ENCODE data around the gene ZFAND6.

GRCh38 chr15:80176443-80176842, 117.0 kb downstream of the ZFAND6 start:
- TF ChIP-seq CTCF (conservative IDR thresholded peaks at IDR 0.05; ENCODE audit: low read depth, low read length) (no peak), EZH2 (IDR thresholded peaks at IDR 0.05; ENCODE audit: borderline replicate concordance, low read depth, low read length, poor library complexity, severe bottlenecking) (no peak)

Measured in A673 (cell line).